Stomach (tissue), 4 donors: ENCODE measurements around the gene AKAP8L.

Experiments used
- POLR2A ChIP-seq, 4 donors: fragments of 450-650 bp; IDR thresholded peaks; one replicate each; pipeline ENCODE4 v1.6.1; 2016; ENCODE audit warnings: antibody characterized with exemption in 4 of 4, control low read depth in 2 of 4, mild to moderate bottlenecking in 1 of 4, moderate library complexity in 1 of 4
- TF ChIP-seq, protein P1 (sequence below), 7 experiments: fragments of 450-650 bp in 4 of 7; fragments of 200-600 bp in 3 of 7; sonication (generic) in 3 of 7; IDR thresholded peaks; one replicate each; pipeline ENCODE4 v1.5.1; 2016 to 2019; ENCODE audit warnings: antibody characterized with exemption in 7 of 7, control low read depth in 2 of 7, mild to moderate bottlenecking in 1 of 7

DNA sequence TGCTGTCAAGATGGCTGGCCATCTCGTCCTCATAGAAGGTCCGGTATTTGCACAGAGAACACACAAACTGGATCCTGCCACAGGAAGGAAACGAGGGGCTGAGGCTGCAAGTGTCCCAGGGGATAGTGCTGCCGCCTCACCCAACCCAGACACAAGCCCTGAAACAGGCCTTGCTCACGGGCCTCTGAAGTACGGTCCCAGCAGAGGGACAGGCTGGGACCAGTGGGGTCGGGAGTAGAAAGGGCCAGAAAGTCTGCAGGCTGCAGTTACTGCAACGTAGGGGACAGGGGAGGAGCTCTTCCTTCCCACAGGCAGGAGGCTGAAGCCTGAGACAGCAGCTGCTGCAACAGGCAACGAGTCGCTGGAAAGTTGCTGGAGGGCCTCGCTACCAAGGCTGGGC lies 21.0 kb downstream of the AKAP8L start:
- TF ChIP-seq, protein P1, sequence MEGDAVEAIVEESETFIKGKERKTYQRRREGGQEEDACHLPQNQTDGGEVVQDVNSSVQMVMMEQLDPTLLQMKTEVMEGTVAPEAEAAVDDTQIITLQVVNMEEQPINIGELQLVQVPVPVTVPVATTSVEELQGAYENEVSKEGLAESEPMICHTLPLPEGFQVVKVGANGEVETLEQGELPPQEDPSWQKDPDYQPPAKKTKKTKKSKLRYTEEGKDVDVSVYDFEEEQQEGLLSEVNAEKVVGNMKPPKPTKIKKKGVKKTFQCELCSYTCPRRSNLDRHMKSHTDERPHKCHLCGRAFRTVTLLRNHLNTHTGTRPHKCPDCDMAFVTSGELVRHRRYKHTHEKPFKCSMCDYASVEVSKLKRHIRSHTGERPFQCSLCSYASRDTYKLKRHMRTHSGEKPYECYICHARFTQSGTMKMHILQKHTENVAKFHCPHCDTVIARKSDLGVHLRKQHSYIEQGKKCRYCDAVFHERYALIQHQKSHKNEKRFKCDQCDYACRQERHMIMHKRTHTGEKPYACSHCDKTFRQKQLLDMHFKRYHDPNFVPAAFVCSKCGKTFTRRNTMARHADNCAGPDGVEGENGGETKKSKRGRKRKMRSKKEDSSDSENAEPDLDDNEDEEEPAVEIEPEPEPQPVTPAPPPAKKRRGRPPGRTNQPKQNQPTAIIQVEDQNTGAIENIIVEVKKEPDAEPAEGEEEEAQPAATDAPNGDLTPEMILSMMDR (IDR thresholded peaks at IDR 0.05), result no peak
- no peak for TF ChIP-seq POLR2A (IDR thresholded peaks at IDR 0.05)
